ENCODE measurements around the gene BANP. TPM values are rescaled to one million over a fixed set of nuclear protein-coding genes. Genes with fewer than 3 reads are reported as not detected.

The BANP gene
- total and polyA plus RNA-seq, 2 of the 8 experiments (the other 6 are each of a cell fraction or from before 2014, with no cell fraction given) = 25.8 to 39.8 TPM

DNA sequence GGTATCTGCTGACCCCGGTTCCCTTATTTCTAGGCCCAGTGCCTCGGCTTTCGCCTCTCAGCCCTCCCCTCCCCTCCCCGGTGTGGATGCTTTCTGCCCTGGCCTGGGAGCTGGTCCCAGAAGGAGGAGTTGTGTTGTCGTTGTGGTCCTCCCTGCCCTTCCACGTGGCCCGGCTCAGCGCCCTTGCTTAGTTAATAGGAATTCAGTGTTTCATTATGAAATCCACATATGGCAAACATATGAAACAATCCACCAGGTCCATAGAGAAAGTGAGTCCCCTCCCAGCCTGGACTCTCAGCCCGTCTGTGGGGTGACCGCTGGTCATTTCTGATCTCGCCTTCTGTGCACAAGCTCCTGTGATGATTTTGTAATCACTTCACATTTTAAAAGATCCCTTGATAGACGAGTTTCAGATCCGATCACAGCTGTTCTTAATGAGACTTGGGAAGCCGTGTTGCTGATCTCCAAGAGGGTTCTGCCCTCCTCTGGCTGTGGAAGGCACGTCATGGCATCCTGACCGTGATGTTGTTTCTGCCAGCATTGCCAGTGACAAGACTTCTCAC, 112.1 kb downstream of the BANP start:
- POLR2A ChIA-PET (ENCODE audit: partially characterized antibody) = no interaction called here
- CTCF ChIA-PET (ENCODE audit: partially characterized antibody) = interaction anchor here (0.8 to 4.3 kb wide), 3 partner anchors 10 to 107 kb away, joined by 3 to 13 read pairs (median 3); no protein-coding TSS in a partner anchor

More for the DNA sequence above, 112.1 kb downstream of the BANP start:
- no peak overlapping the region for H3K23ac ChIP-seq (ENCODE audit: insufficient read length)
- H4K20me1 ChIP-seq (replicated peaks in 1 of 2; ENCODE audit: control insufficient read depth in 1 of 2, insufficient read depth in 2 of 2, low read length in 2 of 2) = no peaks in the 10 kb centered on the region
- H3K23me2 ChIP-seq (ENCODE audit: low read depth, low read length) = no peaks in the 10 kb centered on the region
- no peak overlapping the region for H2AFZ ChIP-seq (ENCODE audit: low read length)
- no peak overlapping the region for H3K4ac ChIP-seq (replicated peaks; ENCODE audit: insufficient read length, low read depth, low read length)
- no peak overlapping the region for H3K14ac ChIP-seq (ENCODE audit: insufficient read length)
- DNase-seq (ENCODE audit: low read depth in 1 of 2, low spot score in 2 of 2) = no peak
- H3K4me2 ChIP-seq (ENCODE audit: insufficient read depth in 1 of 2, low read depth in 2 of 2, low read length in 2 of 2) = no peak overlapping the region
- no peaks in the 10 kb centered on the region for H3K36me3 ChIP-seq (ENCODE audit: control insufficient read depth in 2 of 4, insufficient read depth in 4 of 4, low read length in 3 of 4)
- no peak overlapping the region for H2BK12ac ChIP-seq (ENCODE audit: low read depth, low read length)
- H2BK15ac ChIP-seq (ENCODE audit: low read length) = no peak overlapping the region
- H3K4me1 ChIP-seq (replicated peaks in 1 of 4; ENCODE audit: control insufficient read depth in 3 of 4, insufficient read depth in 4 of 4, low read length in 3 of 4) = peaks cover 0 to 8% (median 6%) of the 10 kb centered on the region in 4 experiments; a peak in 4 of 7 replicates
- FAIRE-seq = no peak
- H3K9ac ChIP-seq (replicated peaks in 1 of 4; ENCODE audit: extremely low read depth in 1 of 4, low read depth in 3 of 4, low read length in 3 of 4) = no peak overlapping the region
- no peaks in the 10 kb centered on the region for H3K79me1 ChIP-seq (ENCODE audit: low read depth, low read length)
- no peak overlapping the region for H3K4me3 ChIP-seq (ENCODE audit: extremely low read depth in 1 of 4, insufficient read depth in 2 of 4, low read depth in 3 of 4, low read length in 4 of 4)
- no peaks in the 10 kb centered on the region for H3K27me3 ChIP-seq (replicated peaks in 1 of 4; ENCODE audit: control insufficient read depth in 3 of 4, extremely low read depth in 1 of 4, insufficient read depth in 3 of 4, low read length in 3 of 4)
- no peak overlapping the region for H4K5ac ChIP-seq (ENCODE audit: insufficient read length, low read depth, low read length)
- H3K79me2 ChIP-seq (ENCODE audit: control insufficient read depth in 1 of 2, insufficient read depth in 2 of 2, low read length in 2 of 2) = no peaks in the 10 kb centered on the region
- H2AK5ac ChIP-seq (ENCODE audit: low read depth, low read length) = no peak overlapping the region
- TF ChIP-seq, protein P1, sequence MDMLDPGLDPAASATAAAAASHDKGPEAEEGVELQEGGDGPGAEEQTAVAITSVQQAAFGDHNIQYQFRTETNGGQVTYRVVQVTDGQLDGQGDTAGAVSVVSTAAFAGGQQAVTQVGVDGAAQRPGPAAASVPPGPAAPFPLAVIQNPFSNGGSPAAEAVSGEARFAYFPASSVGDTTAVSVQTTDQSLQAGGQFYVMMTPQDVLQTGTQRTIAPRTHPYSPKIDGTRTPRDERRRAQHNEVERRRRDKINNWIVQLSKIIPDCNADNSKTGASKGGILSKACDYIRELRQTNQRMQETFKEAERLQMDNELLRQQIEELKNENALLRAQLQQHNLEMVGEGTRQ (IDR thresholded peaks at IDR 0.05; ENCODE audit: low read length) = no peak
- TF ChIP-seq BRCA1 (IDR thresholded peaks at IDR 0.05; ENCODE audit: low read depth, low read length) (no peak), RAD21 (IDR thresholded peaks at IDR 0.05 in 1 of 2, conservative IDR thresholded peaks at IDR 0.05 in 1 of 2; ENCODE audit: low read depth in 2 of 2, low read length in 2 of 2) (peak; percentile 5 to 47; a peak in 2 of 4 replicates), EGR1 (IDR thresholded peaks at IDR 0.05; ENCODE audit: borderline replicate concordance, low read depth, low read length) (no peak), HDAC2 (IDR thresholded peaks at IDR 0.05; ENCODE audit: borderline replicate concordance in 1 of 2, low read depth in 2 of 2, low read length in 2 of 2) (no peak), BACH1 (IDR thresholded peaks at IDR 0.05; ENCODE audit: low read length) (no peak), CTBP2 (IDR thresholded peaks at IDR 0.05; ENCODE audit: borderline replicate concordance, insufficient read depth, insufficient read length, low read length) (no peak)
- TF ChIP-seq, protein P2, sequence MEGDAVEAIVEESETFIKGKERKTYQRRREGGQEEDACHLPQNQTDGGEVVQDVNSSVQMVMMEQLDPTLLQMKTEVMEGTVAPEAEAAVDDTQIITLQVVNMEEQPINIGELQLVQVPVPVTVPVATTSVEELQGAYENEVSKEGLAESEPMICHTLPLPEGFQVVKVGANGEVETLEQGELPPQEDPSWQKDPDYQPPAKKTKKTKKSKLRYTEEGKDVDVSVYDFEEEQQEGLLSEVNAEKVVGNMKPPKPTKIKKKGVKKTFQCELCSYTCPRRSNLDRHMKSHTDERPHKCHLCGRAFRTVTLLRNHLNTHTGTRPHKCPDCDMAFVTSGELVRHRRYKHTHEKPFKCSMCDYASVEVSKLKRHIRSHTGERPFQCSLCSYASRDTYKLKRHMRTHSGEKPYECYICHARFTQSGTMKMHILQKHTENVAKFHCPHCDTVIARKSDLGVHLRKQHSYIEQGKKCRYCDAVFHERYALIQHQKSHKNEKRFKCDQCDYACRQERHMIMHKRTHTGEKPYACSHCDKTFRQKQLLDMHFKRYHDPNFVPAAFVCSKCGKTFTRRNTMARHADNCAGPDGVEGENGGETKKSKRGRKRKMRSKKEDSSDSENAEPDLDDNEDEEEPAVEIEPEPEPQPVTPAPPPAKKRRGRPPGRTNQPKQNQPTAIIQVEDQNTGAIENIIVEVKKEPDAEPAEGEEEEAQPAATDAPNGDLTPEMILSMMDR (IDR thresholded peaks at IDR 0.05; ENCODE audit: control extremely low read depth in 1 of 3, insufficient read depth in 1 of 3, low read depth in 1 of 3, low read length in 3 of 3) = peak in 2 of 3 experiments; percentile 13 to 40; a peak in 2 of 4 replicates
- no peak overlapping the region; the same call in 1 of the 2 replicates for H2BK5ac ChIP-seq (ENCODE audit: low read depth, low read length)
- H3K27ac ChIP-seq (ENCODE audit: low read depth, low read length) = no peak overlapping the region
- H3K9me3 ChIP-seq (ENCODE audit: insufficient read depth in 2 of 2, low read depth in 1 of 2, low read length in 1 of 2) = no peaks in the 10 kb centered on the region
- peak overlapping the region; percentile 41; the same call in 1 of the 2 replicates for H4K8ac ChIP-seq (ENCODE audit: extremely low read depth, insufficient read depth, low read length)
- WGBS, 2 experiments (ENCODE audit: extremely low coverage in 1 of 2, insufficient coverage in 1 of 2, insufficient read length in 1 of 2, insufficient replicate concordance in 2 of 2, low coverage in 1 of 2, low lambda C conversion rate in 2 of 2, missing lambda C conversion rate in 1 of 2) = 90% methylated on average over 13 of the region's 16 CpGs; no CpG with 5 or more reads in 1 of the 2 experiments
- no peak overlapping the region for H2BK20ac ChIP-seq (ENCODE audit: low read length)
- H3K56ac ChIP-seq (replicated peaks; ENCODE audit: insufficient read length, low read depth, low read length) = no peak overlapping the region
- no peak overlapping the region for H4K91ac ChIP-seq (replicated peaks; ENCODE audit: insufficient read length, low read length)
- no peak overlapping the region for H2BK120ac ChIP-seq (replicated peaks; ENCODE audit: low read depth, low read length)
- no peak overlapping the region for H3K18ac ChIP-seq (ENCODE audit: extremely low read depth, low read length)
